Measurements from ENCODE around the gene NXF1. TPM values are rescaled to one million over a fixed set of nuclear protein-coding genes. Genes with fewer than 3 reads are reported as not detected.

The NXF1 gene
- total and polyA plus RNA-seq, 2 of the 8 experiments (the other 6 are each of a cell fraction or from before 2014, with no cell fraction given): 48.1 to 49.8 TPM

- TF ChIP-seq FOSL1 (IDR thresholded peaks at IDR 0.05; ENCODE audit: insufficient read depth, low read depth, low read length) (no peak), KDM1A (IDR thresholded peaks at IDR 0.05; ENCODE audit: borderline replicate concordance, low read length) (peak; percentile 97), E2F6 (IDR thresholded peaks at IDR 0.05) (peak; percentile 93), CTBP2 (IDR thresholded peaks at IDR 0.05; ENCODE audit: borderline replicate concordance, insufficient read depth, insufficient read length, low read length) (no peak), CTCF (IDR thresholded peaks at IDR 0.05; ENCODE audit: control extremely low read depth in 1 of 3, insufficient read depth in 1 of 3, low read depth in 1 of 3, low read length in 3 of 3) (no peak), SP2 (IDR thresholded peaks at IDR 0.05; ENCODE audit: low read length) (no peak), GABPA (IDR thresholded peaks at IDR 0.05; ENCODE audit: borderline replicate concordance, insufficient read depth, low read length) (no peak), JUND (IDR thresholded peaks at IDR 0.05; ENCODE audit: low read length) (no peak), ATF2 (IDR thresholded peaks at IDR 0.05; ENCODE audit: low read length) (no peak), SRF (IDR thresholded peaks at IDR 0.05; ENCODE audit: low read depth, low read length) (no peak), POLR2AphosphoS5 (IDR thresholded peaks at IDR 0.05; ENCODE audit: low read depth, low read length) (peak; percentile 88), SP4 (IDR thresholded peaks at IDR 0.05; ENCODE audit: low read length) (no peak; the same call in 1 of the 2 replicates), TCF12 (IDR thresholded peaks at IDR 0.05; ENCODE audit: low read depth, low read length) (no peak), TAF1 (IDR thresholded peaks at IDR 0.05; ENCODE audit: low read depth, low read length) (peak; percentile 82), GTF2F1 (IDR thresholded peaks at IDR 0.05; ENCODE audit: borderline replicate concordance, low read depth, low read length) (0 out of 2 replicates have a peak, but pooled peaks have one; percentile 11), SIRT6 (IDR thresholded peaks at IDR 0.05; ENCODE audit: low read length) (no peak), SAP30 (IDR thresholded peaks at IDR 0.05; ENCODE audit: insufficient read depth, insufficient replicate concordance, low read length) (no peak), RBBP5 (IDR thresholded peaks at IDR 0.05; ENCODE audit: borderline replicate concordance, low read depth, low read length) (peak; percentile 36; the same call in 1 of the 2 replicates)
Measured at GRCh38 chr11:62771144-62772021, 33.9 kb downstream of the NXF1 start, which contains the start of gene TAF6L (continued).

Data from H1 (cell line).